Stomach (tissue), 4 donors: Measurements from ENCODE around the gene LRRC71.

ENCODE experiments used
- CTCF ChIP-seq, 7 experiments: fragments of 450-650 bp in 4 of 7; fragments of 200-600 bp in 3 of 7; sonication (generic) in 3 of 7; IDR thresholded peaks; one replicate each; pipeline ENCODE4 v1.5.1; 2016 to 2019; ENCODE audit warnings: antibody characterized with exemption in 7 of 7, control low read depth in 2 of 7, mild to moderate bottlenecking in 1 of 7
- EP300 ChIP-seq: sonication (generic); formaldehyde crosslinking; IDR thresholded peaks from one replicate; pipeline ENCODE4 v1.6.1; 2017; ENCODE audit warnings: antibody characterized with exemption

- TF ChIP-seq CTCF (IDR thresholded peaks at IDR 0.05) (no peak), EP300 (no peak)
These were observed 18.9 kb upstream of the LRRC71 start for GRCh38 chr1:156901590-156901900.
